Measurements from ENCODE around the gene HDAC2.
A peak's percentile ranks its signal among the peaks of the same experiment; 100 is the strongest.
"Not testable (repeated sequence)": the region's sequence is repeated elsewhere in the genome, so short reads cannot be mapped to it uniquely, and the experiment has no call there.

HDAC2 gene

DNA sequence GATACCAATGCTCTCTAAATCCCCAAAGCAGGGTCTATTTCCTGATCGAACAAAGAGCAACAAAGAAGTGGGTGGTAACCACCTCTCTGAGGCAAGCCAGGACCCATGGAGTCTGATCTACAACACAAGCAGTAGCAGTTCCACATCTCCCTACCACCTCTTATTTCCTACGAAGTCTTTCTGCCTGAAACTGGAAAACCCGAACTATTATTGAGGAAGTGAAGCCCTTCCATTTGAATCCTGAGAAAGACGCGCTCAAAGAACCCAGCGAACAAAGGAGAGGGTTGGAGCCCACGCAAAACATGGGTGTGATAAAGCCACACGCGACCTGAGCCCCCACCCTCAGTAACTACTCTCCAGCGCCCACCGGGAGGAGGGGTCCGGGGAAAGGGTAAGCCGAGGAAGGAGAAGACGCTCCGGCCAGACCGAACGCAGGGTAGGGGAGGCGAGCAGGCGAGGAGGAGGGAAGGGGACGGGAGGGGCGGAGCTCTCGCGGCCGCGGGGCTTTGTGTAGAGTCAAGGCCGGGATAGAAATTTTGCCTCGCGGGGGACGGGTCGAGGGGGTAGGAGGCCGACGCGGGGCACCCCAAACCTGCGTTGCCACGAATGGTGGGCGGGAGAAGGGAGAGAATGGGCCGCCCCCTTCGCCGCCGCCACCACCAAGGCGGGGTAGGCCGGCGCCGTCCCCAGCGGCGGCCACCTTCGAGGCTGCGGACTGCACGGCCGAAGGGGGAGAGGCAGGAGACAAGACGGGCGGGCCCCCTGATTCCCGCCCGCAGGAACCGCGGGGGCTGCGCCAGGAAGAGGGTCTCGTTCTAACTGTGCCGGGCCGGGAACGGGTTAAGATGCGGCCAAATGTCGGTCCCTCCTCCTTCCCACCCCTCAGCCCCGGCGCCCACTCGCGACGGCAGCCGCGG, 802 bp downstream of the HDAC2 start:
- peak; percentile 44 for DNase-seq

DNA sequence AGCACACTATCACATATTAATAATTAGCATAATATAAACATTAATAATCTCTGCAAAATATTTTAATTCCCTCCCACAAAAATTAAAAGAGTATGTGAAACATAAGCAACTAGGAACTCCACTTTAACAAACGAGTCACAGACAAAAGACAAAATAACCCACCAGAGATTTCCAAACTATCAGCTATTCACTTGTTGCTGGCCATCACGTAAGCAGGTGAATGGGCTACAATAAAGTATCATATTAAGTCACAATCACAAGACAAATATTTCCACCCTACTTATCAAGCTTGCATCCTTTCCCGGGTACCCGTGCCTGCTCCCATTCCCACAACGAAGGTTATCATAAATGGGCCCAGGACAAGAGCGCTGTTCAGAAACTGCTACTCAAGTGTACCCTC, 2.5 kb downstream of the HDAC2 start:
- DNase-seq = no peak

DNA sequence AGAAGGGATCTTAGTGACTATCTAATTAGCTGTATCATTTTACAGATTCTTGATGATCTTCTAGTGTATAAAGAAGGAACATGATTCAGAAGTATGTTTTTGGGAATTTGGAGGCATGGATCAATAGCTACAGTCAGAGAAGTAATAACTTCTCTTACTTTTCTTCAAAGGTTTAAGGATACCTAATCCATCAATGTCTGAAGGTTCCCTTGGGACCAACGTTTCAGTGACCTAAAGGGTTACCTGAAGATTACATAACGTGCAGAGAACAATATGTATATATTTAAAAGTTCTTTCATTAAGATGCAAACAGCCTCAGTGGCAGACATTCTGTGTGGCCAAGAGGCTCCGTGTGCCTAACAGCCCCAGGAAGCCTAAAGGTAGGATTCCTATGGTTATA, 3.2 kb downstream of the HDAC2 start:
- no peak for DNase-seq

DNA sequence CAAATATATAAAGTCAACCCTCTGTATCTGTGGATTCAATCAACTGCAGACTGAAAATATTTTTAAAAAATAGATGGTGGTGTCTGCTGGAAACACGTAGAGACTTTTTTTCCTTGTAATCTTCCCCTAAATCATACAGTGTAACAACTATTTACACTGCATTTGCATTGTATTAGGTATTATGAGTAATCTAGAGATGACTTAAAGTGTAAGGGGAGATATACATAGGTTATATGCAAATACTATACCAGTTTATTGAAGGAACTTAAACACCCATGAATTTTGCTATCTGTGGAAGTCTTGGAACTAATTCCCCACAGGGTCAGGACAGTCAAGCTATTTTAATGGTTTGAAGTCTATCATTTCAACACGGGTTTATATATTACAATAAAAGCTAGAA, 10.2 kb downstream of the HDAC2 start:
- DNase-seq = no peak

DNA sequence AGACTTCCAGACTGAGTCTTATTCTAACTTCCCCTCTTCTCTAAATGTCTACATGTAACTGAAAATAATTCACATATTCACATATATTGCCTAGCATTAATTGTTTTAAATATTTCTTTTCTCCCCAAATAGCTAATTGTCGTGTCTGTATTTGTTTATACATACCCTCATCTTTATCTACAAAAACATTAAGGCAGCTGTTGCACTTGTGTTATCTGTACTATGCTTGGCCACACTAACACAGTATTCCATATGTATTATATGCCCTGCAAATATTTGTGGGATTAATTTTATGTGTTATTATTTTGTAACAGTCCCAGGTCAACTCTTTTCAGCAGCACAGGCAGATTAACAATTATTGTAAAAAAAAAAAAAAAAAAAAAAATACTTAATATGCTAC, 11.7 kb downstream of the HDAC2 start:
- no peak for DNase-seq

DNA sequence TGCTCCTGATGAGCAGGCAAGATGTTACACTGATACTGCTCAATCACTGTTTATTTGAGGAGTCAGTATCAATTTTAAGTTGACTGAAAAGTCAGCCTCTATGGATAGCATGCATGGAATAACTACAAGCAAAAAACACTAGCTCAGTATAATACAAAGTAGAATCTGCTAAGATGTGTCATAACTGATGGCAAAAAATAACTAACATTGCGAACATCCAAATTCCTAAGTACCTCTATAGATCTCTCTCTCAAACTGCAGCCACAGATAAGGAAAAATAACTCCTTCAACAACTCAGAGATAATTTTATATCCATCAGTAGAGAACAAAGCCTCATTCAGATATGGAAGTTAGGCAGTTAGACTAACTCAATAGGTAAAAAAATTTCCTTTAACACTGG, 16.3 kb downstream of the HDAC2 start:
- no peak for DNase-seq

DNA sequence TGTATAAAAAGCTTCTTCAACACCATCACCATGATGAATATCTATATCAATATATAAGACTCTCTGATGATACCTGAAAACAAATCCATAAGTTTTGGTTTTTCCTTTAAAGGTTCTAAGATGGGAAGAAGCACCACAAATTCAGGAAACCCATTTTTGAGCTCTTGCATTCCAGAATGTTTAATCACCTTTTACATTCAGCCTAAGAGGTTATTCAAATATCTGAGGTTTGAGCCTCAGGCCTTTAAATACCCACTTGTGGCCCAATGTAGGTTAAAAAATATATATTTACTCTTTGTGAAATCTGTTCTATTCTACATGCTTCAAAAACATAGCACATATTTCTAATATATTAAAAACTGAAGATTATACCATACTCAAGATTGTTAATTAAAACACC, 17.6 kb downstream of the HDAC2 start:
- no peak for DNase-seq

DNA sequence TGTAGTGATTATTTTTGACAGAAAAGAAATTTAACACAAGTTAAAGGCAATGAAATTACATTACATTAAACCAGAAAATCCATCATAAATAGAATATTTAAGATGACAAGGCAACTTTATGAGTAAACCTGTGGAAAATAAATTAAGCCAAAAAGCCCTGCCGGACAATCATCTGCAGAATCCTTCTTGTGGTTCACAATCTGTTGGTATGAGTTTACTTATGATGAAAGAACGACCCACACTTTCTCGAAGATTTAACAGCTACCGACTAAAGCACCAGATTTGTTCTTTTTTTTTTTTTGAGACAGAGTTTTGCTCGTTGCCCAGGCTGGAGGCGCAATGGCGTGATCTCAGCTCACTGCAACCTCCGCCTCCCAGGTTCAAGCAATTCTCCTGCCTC, 21.4 kb downstream of the HDAC2 start:
- no peak for DNase-seq

DNA sequence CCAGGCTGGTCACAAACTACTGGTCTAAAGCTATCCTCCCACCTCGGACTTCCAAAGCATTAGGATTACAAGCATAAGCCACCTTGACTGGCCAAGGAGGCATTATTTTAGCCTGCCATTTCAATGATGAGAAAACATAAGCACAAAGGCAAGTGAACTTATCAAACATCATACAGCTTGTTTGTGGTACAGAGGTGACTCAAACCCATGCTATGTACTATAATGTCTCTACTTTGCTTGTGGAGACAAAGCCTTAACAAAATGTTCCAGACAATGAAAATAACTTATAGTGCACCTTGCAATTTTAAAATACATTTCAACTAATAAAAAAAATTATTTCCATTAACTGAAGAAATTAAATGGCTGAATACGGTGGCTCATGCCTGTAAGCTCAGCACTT, 26.2 kb downstream of the HDAC2 start:
- no peak for DNase-seq

DNA sequence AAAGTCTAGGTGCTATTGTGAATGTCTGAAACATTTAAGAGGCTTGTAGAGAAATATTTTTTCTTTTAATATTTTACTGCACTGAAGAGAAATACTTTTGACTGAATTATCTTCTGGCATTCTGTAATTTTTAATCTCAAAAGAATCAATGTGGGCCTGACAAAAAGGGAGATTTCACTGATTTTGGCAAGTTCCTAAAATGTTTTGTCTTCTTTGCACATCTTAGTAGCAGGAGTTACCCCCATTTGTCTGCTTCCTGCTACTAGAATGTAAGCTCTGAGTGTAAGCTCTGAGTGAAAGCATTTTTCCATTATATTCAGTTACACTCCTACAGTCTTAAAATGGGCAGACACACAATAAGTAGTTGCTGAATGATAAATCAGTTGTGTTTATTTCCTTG, 31.1 kb downstream of the HDAC2 start:
- no peak for DNase-seq

DNA sequence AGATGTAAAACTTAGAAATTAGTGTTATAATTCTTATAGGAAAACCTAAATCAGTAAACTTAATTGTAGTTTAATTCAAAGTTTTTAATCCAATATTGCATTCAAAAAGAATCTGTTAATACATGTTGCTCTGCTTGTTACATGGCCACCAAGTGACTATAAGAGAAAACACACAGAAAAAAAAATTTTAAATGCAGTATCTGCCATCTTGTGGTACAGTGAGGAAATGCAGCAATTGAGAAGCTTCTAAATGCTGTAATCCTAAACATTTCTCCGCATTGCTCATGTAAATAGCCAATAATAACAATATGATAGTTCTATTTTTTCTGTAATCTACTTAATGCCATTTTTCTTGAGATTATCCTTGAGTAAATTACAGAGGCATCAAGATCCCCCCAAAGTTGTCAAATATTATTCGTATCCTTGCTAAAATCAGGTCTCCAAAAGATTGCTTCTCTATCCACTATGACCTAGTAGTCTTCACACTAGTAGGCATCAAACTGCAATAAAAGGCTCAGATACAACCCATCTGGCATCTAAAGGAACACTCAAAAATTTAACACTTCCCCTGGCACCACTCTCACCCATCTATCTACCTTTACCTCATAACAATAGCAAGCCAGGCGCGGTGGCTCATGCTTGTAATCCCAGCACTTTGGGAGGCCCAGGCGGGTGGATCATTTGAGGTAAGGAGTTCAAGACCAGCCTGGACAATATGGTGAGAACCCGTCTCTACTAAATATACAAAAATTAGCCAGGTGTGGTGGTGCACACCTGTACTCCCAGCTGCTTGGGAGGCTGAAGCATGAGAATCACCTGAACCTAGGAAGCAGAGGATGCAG, 34.6 kb downstream of the HDAC2 start:
- DNase-seq = no peak

DNA sequence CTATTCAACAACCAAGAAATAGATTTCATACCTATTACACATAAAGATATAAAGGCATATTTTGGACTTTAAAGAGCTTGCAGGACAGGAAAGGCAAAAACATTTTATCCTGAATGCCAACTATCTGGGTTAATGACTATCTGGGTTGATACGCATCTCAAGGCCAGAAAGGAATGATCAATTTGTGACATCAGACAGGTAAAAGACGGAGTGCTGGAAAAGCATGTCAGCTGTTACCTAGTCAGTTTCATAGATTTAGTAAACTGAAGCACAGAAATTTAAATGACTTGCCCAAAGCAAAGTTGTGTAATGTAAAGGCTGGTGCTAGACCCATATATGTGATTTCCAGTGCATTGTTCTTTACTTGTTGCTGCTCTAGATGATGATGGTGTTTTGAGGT, 36.8 kb downstream of the HDAC2 start:
- no peak for DNase-seq

DNA sequence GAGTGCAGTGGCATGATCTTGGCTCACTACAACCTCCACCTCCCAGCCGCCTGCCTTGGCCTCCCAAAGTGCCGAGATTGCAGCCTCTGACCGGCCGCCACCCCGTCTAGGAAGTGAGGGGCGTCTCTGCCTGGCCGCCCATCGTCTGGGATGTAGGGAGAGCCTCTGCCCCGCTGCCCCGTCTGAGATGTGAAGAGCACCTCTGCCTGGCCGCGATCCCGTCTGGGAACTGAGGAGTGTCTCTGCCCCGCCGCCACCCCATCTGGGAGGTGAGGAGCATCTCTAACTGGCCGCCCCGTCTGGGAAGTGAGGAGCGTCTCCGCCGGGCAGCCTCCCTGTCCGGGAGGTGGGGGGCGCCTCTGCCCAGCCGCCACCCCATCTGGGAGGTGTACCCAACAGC, 39.0 kb downstream of the HDAC2 start:
- DNase-seq = not testable (repeated sequence)

DNA sequence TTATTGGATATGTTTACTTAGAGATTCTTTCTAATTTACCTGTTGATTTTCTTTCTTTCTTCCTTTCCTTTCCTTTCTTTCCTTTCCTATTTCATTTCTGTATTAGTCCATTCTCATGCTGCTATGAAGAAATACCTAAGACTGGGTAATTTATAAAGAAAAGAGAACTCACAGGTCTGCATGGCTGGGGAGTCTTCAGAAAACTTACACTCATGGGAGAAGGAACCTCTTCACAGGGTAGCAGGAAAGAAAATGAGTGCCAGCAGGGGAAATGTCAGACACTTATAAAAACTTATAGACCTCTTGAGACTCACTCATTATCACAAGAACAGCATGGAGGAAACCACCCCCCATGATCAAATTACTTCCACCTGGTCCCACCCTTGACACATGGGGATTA, 40.8 kb downstream of the HDAC2 start:
- DNase-seq = no peak

DNA sequence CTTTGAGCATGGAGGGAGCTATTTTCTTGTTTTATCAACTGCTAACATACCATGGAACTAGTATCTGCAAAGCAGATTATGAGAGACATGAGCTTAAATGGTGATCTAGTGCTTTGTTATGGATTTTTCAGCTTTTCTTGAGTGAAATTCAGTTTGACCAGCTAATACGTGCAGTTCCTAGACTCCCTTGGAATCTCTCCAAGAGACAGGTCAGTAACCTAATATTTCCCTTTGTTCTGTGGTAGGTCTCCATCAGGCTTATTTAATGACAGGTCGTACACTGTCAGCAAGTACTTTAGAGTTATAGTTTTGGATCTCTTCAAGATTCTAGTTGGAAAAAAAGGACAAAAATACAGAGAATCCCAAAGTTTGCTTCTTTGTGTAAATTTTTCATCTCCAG, 43.9 kb downstream of the HDAC2 start:
- no peak for DNase-seq

DNA sequence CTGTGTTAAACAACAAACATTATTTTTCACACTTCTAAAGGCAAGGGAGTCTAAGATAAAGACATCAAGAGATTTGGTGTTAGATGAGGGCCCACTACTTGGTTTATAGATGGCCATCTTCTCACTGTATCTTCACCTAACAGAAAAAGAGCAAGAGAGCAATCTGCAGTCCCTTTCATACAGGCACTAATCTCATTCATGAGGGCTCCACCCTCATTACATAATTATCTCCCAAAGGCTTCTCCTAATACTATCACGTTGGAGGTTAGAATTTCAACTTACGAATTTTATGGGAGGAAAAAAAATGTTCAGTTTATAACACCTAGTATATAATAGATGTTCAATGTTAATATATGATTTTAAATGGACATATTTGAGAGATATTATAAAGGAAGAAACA, 45.6 kb downstream of the HDAC2 start:
- DNase-seq = no peak

DNA sequence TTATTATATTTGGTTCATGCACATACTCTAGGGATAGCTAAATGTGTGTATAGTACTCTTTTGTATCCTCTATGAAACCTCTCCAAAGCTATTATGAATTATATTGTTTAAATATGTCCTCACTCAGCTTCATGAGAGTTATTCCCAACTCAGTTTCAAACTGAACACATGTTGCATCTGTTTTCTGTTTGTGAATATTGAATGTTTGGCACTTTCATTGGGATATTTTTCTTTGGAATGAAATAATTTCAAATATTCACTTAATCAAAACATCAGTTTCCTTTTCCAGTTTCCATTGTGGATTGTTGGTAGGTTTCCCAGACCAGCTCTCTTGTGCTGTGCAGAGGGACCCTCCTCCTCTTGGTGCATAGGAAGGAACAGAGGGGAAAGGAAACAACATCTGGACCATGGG, 46.6 kb downstream of the HDAC2 start:
- no peak for DNase-seq

DNA sequence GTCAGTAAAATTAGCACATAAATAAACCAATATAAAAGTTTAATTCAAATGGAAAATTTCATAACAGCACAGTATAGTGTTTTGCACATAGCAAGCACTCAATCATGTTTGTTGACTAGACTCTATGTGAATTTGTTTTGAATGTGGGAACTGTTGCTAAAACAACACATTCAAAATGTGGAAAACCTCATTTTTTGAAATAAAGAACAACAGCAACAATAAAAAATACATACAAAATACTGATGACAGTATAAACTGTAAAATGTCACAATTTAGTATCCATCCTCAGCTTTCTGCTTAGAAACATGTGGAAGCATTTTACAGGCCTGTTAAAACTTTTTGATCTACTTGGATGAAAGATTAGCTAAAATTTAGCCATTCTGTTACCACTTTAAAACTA, 47.4 kb downstream of the HDAC2 start:
- DNase-seq = no peak

DNA sequence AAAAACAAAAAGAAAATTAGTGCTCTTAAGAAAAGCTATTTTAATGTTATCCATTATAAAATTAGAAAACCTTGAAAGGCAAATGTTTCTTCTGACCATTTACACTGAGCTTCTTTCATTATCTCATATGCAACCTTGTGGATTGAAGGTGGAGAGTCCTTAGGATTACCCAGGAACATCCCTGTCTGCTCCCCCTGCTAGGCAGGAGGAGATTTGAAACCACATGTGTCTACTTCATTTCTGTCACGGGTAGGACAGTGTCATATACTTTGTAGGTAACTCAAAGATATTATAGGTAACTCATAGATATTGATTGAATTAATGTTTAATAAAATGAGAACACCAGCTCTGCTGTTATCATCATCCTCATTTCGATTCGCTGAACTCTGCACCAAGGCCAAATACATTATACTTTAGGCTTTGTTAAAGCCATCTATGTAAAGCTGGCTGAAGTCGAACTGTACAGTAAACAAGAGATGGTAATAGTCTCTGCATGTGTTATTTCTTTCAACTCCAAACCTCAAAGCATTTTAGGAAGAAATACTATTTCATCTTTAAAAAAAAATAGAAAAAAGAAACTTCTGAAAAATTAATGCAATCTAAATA, 49.5 kb downstream of the HDAC2 start:
- no peak for DNase-seq

DNA sequence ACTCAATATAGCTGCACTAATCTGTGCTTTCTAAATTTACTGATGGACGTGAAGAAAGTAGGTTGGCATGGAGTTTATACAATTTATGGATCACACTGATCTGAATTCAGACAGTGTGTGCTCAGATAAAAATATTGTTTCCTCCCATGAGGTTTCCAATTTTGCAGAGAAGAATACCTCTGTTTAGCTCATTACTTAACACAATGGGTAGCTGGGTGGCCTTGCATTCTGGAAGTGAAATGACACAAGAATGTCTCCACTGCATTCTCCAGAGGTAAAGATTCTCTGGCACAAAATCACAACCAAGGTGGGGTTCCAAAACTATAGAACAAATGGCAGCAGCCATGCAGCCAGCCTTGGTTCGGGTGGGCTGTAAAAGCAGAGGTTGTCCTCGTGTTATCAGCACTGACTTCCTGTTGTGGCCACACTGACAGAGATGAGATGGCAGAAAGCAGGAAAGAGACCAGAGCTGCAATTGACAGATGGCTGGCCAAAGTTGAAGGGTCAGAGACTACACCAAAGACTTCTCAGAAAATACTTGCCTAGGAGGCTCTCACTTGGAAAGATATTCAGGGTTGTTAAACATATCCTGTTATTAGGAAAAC, 50.2 kb downstream of the HDAC2 start:
- DNase-seq = no peak

DNA sequence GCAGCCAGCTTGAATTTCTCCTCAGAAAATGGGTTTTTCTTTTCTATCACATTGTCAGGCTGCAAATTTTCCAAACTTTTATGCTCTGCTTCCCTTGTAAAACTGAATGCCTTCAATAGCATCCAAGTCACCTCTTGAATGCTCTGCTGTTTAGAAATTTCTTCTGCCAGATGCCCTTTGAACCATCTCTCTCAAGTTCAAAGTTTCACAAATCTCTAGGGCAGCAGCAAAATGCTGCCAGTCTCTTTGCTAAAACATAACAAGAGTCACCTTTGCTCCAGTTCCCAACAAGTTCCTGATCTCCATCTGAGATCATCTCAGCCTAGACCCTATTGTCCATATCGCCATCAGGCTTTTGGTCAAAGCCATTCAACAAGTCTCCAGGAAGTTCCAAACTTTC, 60.7 kb downstream of the HDAC2 start:
- DNase-seq = not testable (repeated sequence)

DNA sequence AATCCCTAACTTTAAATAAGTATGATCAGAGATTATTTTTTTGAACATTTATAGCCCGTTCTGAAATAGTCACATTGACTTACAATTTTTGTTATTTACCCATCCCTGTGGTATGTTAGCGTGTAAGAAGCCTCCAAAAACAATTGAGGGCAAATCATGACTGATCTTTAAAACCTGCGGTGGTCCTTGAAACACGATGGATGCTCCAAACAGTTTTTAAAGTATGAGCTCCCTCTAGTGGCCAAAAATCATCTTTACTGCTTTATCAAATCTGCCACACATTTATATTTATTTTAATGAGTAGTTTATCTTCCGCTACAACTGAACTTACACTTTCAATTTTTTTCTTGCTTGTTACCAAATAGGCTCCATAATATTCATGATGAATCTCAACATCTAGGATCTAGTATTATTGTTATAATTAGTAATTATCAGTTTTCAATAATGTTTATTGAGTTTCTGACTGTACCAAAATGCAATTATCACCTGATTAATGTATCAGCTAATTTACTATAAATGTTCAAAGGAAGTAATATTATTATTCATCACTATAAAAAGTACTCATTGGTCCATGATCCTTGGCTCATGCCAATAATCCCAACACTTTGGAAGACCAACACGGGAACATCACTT, 61.6 kb downstream of the HDAC2 start:
- DNase-seq = no peak

DNA sequence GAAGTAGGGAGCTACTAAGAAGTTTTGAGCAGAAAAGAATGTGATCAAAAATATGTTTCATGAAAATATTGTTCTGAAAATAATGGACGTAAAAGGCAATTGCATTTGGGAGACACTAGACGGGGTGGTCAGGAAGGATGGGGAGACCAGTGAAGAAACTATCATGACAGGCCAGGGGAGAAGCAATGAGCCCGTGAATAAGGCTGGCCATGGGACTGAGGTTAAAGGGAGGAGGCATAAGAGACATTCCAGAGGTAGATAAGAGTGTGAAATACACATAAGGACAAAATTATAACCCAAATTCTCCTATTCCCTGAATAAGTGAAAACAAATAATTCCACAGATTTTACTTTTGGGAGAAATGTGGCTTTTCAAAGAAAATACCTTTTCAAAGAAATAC, 62.1 kb downstream of the HDAC2 start:
- no peak for DNase-seq
